GM23248 (cell line): Measurements from ENCODE around the gene ARHGAP26.

Experiments
- EZH2 ChIP-seq: fragments of 200-600 bp; sonication (generic); IDR thresholded peaks from 2 replicates; pipeline ENCODE4 v1.6.1; 2018; ENCODE audit warnings: antibody characterized with exemption, mild to moderate bottlenecking; ENCODE audit not compliant: insufficient read depth, poor library complexity, severe bottlenecking
- EZH2phosphoT487 ChIP-seq: fragments of 200-600 bp; sonication (generic); IDR thresholded peaks from 2 replicates; pipeline ENCODE4 v1.6.1; 2018; ENCODE audit warnings: antibody characterized with exemption, moderate library complexity, mild to moderate bottlenecking, low read depth; ENCODE audit not compliant: insufficient read depth

DNA sequence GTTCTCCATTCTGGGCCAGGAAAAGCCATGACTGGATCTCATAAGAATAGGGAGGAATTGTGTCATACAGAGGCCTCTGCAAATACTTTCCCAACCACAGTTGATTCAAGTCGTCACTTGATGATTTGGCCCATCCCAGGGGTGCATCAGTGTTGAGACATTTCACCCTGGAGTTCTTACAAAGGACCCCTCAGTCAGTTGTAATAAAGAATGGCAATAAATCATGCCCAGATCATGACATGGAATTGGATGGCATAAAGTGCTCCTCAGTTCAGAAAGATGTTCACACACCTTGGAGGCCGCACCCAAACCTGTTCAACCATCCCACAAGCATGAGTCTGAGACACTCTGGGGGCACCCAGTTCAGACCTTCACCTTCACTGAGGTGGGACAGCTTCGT lies 465.2 kb downstream of the ARHGAP26 start:
- TF ChIP-seq EZH2phosphoT487 (0 out of 2 replicates have a peak, but pooled peaks have one; percentile 50), EZH2 (no peak)
